ENCODE results near the gene KLF17.
A peak's percentile ranks its signal among the peaks of the same experiment; 100 is the strongest.

KLF17 gene, protein sequence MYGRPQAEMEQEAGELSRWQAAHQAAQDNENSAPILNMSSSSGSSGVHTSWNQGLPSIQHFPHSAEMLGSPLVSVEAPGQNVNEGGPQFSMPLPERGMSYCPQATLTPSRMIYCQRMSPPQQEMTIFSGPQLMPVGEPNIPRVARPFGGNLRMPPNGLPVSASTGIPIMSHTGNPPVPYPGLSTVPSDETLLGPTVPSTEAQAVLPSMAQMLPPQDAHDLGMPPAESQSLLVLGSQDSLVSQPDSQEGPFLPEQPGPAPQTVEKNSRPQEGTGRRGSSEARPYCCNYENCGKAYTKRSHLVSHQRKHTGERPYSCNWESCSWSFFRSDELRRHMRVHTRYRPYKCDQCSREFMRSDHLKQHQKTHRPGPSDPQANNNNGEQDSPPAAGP

GRCh38 chr1:44118682-44119081 is at the start of gene KLF17:
Gene KLF17 (plus strand): TSS chr1:44118821. CDS start chr1:44118908, 87 bp downstream.
- DNase-seq: no peak

DNA sequence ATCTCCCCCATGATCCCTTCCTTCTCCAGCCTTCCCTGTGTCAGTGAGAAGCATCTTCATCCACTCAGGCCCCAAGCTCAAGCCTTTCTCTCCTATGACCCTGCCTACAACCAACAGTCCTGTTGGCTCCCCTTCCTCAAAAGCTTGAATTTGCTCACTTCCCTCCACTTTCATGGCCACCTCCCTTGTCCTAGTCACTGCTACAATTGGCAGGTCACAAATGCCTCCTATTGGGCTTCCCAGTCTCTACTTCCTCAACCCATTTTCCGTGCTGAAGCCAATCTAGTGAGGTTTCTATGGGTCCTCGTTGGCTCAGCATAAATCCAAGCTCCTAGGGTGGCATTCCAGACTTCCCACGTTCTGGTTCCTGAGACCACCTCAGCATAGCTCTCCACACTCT is 47.2 kb upstream of the KLF17 start:
- no peak for DNase-seq

DNA sequence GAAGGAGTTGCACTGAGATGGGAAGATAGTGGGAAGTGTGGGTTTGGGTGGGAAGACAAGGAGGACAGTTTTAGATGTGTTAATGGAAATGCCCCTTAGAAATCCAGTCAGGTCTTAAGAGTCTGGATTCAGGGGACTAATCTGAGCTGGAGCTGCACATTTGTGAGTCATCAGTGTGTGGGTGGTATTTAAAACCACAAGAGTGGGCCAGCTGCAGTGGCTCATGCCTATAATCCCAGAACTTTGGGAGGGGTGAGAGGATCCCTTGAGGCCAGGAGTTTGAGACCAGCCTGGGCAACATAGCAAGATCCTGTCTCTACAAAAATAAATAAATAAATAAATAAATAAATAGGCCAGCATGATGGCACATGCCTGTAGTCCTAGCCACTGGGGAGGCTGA is 46.4 kb upstream of the KLF17 start:
- no peak for DNase-seq

DNA sequence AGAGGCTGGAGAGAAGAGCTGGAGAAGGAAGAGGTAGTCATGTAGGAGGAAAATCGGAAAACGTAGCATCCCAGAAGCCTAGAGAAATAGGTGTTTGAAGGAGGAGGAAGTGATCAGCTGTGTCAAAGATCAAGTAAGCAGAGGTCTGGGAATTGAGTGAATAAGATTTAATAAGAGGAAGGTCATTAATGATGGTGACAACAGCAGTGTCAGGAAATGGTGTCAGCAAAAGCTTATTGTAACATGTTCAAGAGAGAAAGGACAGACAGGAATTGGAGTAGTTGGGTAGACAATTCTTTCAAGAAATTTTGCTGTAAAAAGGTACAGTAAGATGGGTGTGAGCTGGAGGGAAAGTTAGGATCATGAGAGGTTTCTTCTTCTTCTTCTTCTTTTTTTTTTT is 45.8 kb upstream of the KLF17 start:
- no peak for DNase-seq

- DNase-seq: peak in 1 of 2 donors; percentile 31
Measured at GRCh38 chr1:44073528-44073927, 45.1 kb upstream of the KLF17 start.

DNA sequence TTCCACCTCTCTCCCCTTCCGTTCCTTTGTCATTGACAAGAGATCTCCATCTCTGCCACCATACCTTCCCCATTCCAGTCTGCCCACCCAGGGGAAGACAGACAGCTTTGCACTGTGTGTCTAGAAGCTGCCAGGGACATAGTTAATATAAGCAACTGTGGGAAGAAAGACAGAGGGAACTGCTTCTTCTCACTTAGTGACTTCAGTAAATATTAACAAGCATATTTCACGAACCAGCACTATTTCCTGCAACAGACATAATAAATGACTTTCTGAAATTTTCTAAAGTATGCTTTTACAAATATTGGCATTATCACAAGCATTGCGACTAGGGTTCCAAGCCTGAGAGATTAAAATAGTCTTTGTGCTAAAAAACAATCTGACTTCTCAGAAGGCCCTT is 44.2 kb upstream of the KLF17 start:
- DNase-seq: no peak

GRCh38 chr1:44076066-44076465 is 42.6 kb upstream of the KLF17 start:
- no peak for DNase-seq

- no peak for DNase-seq
Measured at GRCh38 chr1:44077421-44077820, 41.2 kb upstream of the KLF17 start.

DNA sequence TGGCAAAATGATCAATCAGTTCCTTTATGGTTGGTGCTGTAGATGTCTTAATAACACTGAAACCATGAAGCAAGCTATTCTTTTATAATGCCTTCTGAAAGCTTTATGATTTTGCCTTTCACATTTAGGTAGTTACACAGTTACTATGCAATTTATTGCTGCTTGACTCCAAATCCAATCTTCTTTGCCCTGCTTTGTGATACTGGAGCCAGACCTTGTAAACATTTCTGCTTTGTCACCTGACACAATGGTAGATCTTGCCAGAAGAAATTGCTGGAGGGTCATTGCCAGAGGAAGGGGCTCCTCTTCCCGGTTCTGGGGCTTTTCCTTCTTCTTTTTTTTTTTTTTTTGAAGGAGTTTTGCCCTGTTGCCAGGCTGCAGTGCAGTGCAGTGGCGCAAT is 40.5 kb upstream of the KLF17 start:
- DNase-seq: no peak

- no peak for DNase-seq
Measured at GRCh38 chr1:44079566-44079965, 39.1 kb upstream of the KLF17 start.

- DNase-seq: no peak
Measured at GRCh38 chr1:44084998-44085675, 33.5 kb upstream of the KLF17 start.

DNA sequence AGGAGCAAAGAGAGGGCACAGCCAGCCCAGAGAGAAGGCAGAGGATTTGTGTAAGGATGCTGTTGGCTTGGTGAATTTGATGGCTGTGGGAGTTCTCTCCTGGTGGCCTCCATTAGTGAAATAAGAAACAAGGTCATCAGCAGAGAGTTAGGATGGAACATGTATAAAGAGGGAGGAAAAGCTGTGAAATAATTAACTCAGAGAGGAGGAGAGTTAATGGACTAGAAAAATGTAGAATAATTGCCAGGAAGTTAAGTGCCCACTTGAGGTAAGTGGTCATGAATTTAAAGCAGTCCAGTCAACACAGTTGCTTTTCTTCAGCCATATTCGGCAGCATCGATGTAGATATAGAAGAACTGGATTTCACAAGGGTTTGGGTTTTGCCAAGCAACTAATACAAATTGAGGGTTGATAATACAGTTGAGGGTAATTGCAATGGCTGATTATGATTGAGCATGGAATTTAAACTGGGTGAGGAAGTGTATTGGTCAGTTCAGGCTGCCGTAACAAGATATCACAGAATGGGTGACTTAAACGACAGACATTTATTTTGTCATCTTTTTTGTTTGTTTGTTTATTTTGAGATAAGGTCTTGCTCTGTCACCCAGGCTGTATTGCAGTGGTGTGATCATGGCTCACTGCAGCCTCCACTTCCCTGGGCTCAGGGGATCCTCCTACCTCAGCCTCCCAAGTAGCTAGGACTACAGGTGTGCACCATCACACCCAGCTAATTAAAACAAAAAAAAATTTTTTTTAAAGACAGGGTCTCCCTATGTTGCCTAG is 31.7 kb upstream of the KLF17 start:
- no peak for DNase-seq

GRCh38 chr1:44089371-44090048 is 29.1 kb upstream of the KLF17 start:
- DNase-seq: no peak

DNA sequence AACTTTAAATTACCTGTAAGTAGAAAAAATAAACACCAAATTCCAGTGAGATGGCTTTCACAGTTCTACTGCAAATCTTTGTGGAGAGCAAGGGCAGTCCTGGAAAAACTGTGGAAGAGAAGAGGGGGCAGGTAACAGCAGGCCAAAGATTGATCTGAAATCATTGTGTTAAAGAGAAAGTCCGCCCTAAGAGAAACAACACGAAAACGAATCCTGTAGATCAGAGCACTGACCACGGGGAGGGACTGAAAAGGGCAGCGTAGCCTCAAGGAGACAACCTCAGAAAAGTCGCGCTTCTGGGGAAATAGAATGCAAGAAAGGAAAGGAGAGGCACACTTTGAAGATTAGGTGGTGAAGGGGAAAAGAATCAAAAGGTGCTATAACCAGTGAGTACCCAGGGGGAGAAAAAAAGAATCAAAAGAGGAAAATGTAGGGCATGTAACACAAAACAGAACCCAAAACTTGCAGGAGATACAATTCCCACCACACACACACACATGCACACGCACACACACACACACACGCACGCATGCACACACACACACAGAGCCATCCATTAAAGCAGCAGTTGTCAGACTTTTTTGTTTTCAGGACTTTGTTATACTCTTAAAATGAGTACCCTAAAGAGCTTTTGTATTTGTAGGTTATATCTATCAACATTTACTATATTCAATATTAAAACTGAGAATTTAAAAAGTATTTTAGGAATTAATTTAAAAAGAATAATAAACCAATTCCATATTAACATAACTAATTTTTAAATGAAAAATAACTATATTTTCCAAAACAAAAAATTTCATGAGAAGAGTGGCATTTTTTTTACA is 28.0 kb upstream of the KLF17 start:
- DNase-seq: no peak

DNA sequence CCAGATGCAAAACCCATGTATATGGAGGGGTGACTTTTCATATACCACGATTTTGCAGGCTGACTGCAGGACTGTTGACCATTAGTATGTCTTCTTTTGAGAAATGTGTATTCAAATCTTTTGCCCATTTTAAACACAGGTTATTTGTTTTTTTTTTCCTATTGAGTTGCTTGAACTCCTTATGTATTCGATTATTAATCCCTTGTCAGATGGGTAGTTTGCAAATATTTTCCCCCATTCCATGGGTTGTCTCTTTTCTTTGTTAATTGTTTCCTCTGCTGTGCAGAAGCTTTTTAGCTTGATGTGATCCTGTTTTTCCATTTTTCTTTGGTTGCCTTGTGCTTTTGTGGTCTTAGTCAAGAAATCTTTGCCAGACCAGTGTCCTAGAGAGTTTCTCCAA is 24.6 kb upstream of the KLF17 start:
- DNase-seq: no peak

- DNase-seq: no peak
Measured at GRCh38 chr1:44100183-44100868, 18.3 kb upstream of the KLF17 start.

DNA sequence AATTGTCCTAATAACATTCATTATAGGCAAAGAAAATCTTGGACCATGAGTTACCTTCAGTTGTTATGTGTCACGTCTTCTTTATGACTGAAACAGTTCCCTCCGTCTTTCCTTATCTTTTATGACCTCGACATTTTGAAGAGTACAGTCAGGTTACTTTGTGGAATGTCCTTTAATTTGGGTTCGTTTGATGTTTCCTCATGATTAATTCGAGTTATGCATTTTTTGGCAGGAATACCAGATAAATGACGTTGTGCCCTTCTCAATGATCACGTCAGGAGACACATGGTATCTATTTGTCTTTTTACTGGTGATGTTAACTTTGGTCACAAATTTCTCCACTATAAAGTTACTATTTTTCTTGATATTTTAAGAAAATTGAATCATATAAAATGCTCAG is 17.3 kb upstream of the KLF17 start:
- DNase-seq: no peak

- DNase-seq: no peak
Measured at GRCh38 chr1:44103270-44104131, 15.1 kb upstream of the KLF17 start.

DNA sequence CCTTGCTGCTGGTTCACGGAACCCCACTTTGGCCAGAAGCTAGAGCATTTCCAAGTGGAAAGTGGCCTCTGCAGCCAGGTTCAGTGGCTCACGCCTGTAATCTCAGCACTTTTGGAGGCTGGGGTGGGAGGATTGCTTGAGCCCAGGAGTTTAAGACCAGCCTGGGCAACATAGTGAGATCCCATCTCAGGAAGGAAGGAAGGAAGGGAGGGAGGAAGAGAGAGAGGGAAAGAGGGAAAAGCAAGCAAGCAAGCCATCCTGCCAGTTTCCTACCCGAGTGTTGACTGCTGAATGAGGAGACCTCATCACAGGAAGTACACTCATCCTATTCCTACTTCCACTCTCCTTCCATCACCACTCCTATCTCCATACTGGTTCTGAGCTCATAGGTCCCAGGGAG is 12.8 kb upstream of the KLF17 start:
- DNase-seq: no peak

GRCh38 chr1:44108241-44108640 is 10.4 kb upstream of the KLF17 start:
- DNase-seq: no peak

- DNase-seq: no peak
Measured at GRCh38 chr1:44108971-44109370, 9.7 kb upstream of the KLF17 start.

Data from CD4-positive, alpha-beta T cell treated with Interleukin-4 for 1 hour (primary cell).